ENCODE results near the gene OLFML2B.

The OLFML2B gene

GRCh38 chr1:161940866-161941591, 82.6 kb downstream of the OLFML2B start:
- no peak for DNase-seq

GRCh38 chr1:161936786-161937185, 86.9 kb downstream of the OLFML2B start:
- DNase-seq, result no peak

GRCh38 chr1:161935264-161935663, 88.4 kb downstream of the OLFML2B start:
- no peak for DNase-seq

GRCh38 chr1:161933592-161934588, 89.8 kb downstream of the OLFML2B start:
- no peak for DNase-seq
